K562 (cell line): ENCODE results near the gene CCDC144A. TPM values are rescaled to one million over a fixed set of nuclear protein-coding genes. Genes with fewer than 3 reads are reported as not detected.

Source experiments
- ATAC-seq: fragments of 200-7000 bp; cut with Tn5 transposase; 3 replicates; pipeline ENCODE4 v1.9.1; 2020; ENCODE audit warnings: moderate library complexity
- BruUV-seq: library from RNA; stranded (reverse); fragments of 400-500 nt; replicated peaks from 2 replicates; lab custom pipeline; 2021; lab: Mats Ljungman, UMichigan
- CTCF ChIA-PET: fragments of 300-600 bp; formaldehyde crosslinking; extraction: SDS; loops from one replicate; lab custom pipeline; 2021; ENCODE audit warnings: low intra/inter-chr PET ratio; lab: Yijun Ruan, JAX
- POLR2A ChIA-PET: fragments of 300-600, 350-650 bp; sonication (Branson Sonifier 250); formaldehyde crosslinking; extraction: SDS; loops from one replicate; lab custom pipeline; 2021; ENCODE audit warnings: antibody characterized with exemption, inconsistent platforms; lab: Yijun Ruan, JAX
- DNase-seq, 4 experiments: peaks; one replicate each; pipeline versions ENCODE4 v3.0.0 to v3.0.0-alpha.2; 2011 to 2018; ENCODE audit warnings: low spot score in 3 of 4, mixed read lengths in 3 of 4; ENCODE audit errors: extremely low read depth in 1 of 4
- FAIRE-seq: peaks from 2 replicates; lab custom pipeline; 2011; peaks lifted over from hg19 to GRCh38; lab: Jason Lieb, UNC
- H2AFZ ChIP-seq: 2 replicates; pipeline ENCODE4 v1.6.0; 2011; ENCODE audit warnings: low read depth, low read length, control low read depth, inconsistent platforms
- H3K27ac ChIP-seq: fragments of 200-600 bp; 3 replicates; pipeline ENCODE4 v1.8.0; 2011; ENCODE audit warnings: low read depth, mild to moderate bottlenecking, control low read depth, inconsistent platforms, low read length, moderate library complexity, mixed read lengths; ENCODE audit errors: extremely low read depth
- H3K27me3 ChIP-seq, 2 experiments: fragments of 300-600 bp in 1 of 2; 2 replicates in 1 of 2; 3 replicates in 1 of 2; pipeline versions ENCODE4 v1.6.0 to v1.8.0; 2011; ENCODE audit warnings: inconsistent platforms in 2 of 2, low read length in 2 of 2, mild to moderate bottlenecking in 1 of 2, mixed read lengths in 1 of 2, moderate library complexity in 1 of 2; ENCODE audit not compliant: control insufficient read depth in 2 of 2, insufficient read depth in 2 of 2
- H3K36me3 ChIP-seq: fragments of 300-600 bp; 3 replicates; pipeline ENCODE4 v1.8.0; 2011; ENCODE audit warnings: mild to moderate bottlenecking, low read length, inconsistent platforms; ENCODE audit not compliant: control insufficient read depth, insufficient read depth
- H3K4me1 ChIP-seq, 2 experiments: fragments of 200-600 bp in 1 of 2; replicated peaks in 1 of 2; 2 replicates in 1 of 2; 3 replicates in 1 of 2; pipeline versions ENCODE4 v1.5.1 to v1.8.0; 2011; ENCODE audit warnings: inconsistent platforms in 2 of 2, low read length in 2 of 2, mild to moderate bottlenecking in 1 of 2, mixed read lengths in 1 of 2, moderate library complexity in 1 of 2; ENCODE audit not compliant: control insufficient read depth in 2 of 2, insufficient read depth in 2 of 2
- H3K4me2 ChIP-seq: 2 replicates; pipeline ENCODE4 v1.6.1; 2011; ENCODE audit warnings: low read length, control low read depth, inconsistent platforms, mixed read lengths; ENCODE audit not compliant: insufficient read depth
- H3K4me3 ChIP-seq: fragments of 200-600 bp; sonication (generic), shearing (Covaris generic); 2 replicates; pipeline ENCODE4 v1.5.1; 2016; ENCODE audit warnings: control low read depth, inconsistent platforms
- H3K79me2 ChIP-seq: fragments of 200-600 bp; 3 replicates; pipeline ENCODE4 v1.8.0; 2011; ENCODE audit warnings: low read length, inconsistent platforms; ENCODE audit not compliant: control insufficient read depth, insufficient read depth
- H3K9ac ChIP-seq, 2 experiments: 2 replicates each; pipeline versions ENCODE4 v1.6.0 to v1.6.1; 2011; ENCODE audit warnings: low read depth in 2 of 2, low read length in 2 of 2, control low read depth in 1 of 2, inconsistent platforms in 1 of 2, mild to moderate bottlenecking in 1 of 2, mixed read lengths in 1 of 2; ENCODE audit not compliant: insufficient read depth in 1 of 2
- H3K9me1 ChIP-seq: one replicate; pipeline ENCODE4 v1.6.0; 2011; ENCODE audit warnings: inconsistent platforms, mild to moderate bottlenecking, low read length, moderate library complexity; ENCODE audit not compliant: control insufficient read depth, insufficient read depth
- H3K9me3 ChIP-seq: replicated peaks from 2 replicates; pipeline ENCODE4 v1.5.1; 2011; ENCODE audit warnings: low read depth, low read length, inconsistent platforms; ENCODE audit not compliant: control insufficient read depth, insufficient read depth
- H4K20me1 ChIP-seq: replicated peaks from 2 replicates; pipeline ENCODE4 v1.6.1; 2011; ENCODE audit warnings: low read length, inconsistent platforms, mixed read lengths; ENCODE audit not compliant: control insufficient read depth, insufficient read depth
- ATF7 ChIP-seq: fragments of 450-650 bp; IDR thresholded peaks from 2 replicates; pipeline ENCODE4 v1.7.1; 2014; ENCODE audit warnings: mild to moderate bottlenecking, moderate library complexity
- CAMTA2 ChIP-seq: fragments of 250-450 bp; sonication (Bioruptor Pico); conservative IDR thresholded peaks from 2 replicates; pipeline ENCODE4 v1.5.1; 2022
- CREB5 ChIP-seq: fragments of 250-450 bp; sonication (Bioruptor Pico); IDR thresholded peaks from 2 replicates; pipeline ENCODE4 v1.5.0; 2020; ENCODE audit warnings: mild to moderate bottlenecking
- HMG20B ChIP-seq: fragments of 250-450 bp; sonication (Bioruptor Pico); IDR thresholded peaks from 2 replicates; pipeline ENCODE4 v1.5.0; 2021; ENCODE audit warnings: mild to moderate bottlenecking
- JUN ChIP-seq, 2 experiments: sonication (generic) in 1 of 2; formaldehyde crosslinking in 1 of 2; IDR thresholded peaks; 2 replicates each; pipeline versions ENCODE4 v1.6.1 to v1.8.0; 2012 to 2022; ENCODE audit warnings: borderline replicate concordance in 2 of 2, mild to moderate bottlenecking in 2 of 2, improper control_type of control experiment in 1 of 2, low read depth in 1 of 2, low read length in 1 of 2, missing genetic modification reagents in 1 of 2
- KDM5B ChIP-seq: fragments of 200-600 bp; sonication (generic); IDR thresholded peaks from 2 replicates; pipeline ENCODE4 v1.6.1; 2012; ENCODE audit warnings: low read depth, mild to moderate bottlenecking, moderate library complexity, low read length, control low read depth, inconsistent platforms; ENCODE audit not compliant: insufficient replicate concordance
- MYNN ChIP-seq, 2 experiments: sonication (generic); formaldehyde crosslinking in 1 of 2; IDR thresholded peaks; 2 replicates each; pipeline versions ENCODE4 v1.5.0 to v1.6.1; 2016 to 2020; ENCODE audit warnings: antibody characterized with exemption in 1 of 2, missing genetic modification reagents in 1 of 2
- NCOA1 ChIP-seq: fragments of 450-650 bp; IDR thresholded peaks from 2 replicates; pipeline ENCODE4 v1.6.1; 2016; ENCODE audit warnings: low read depth
- NCOA4 ChIP-seq: fragments of 450-650 bp; IDR thresholded peaks from 2 replicates; pipeline ENCODE4 v1.6.1; 2018; ENCODE audit warnings: mild to moderate bottlenecking; ENCODE audit not compliant: partially characterized antibody
- NFE2L1 ChIP-seq: fragments of 450-650 bp; IDR thresholded peaks from 2 replicates; pipeline ENCODE4 v1.6.1; 2016; ENCODE audit warnings: missing genetic modification characterization, low read depth, mild to moderate bottlenecking, missing compliant biosample characterization, moderate library complexity, borderline replicate concordance
- RAD51 ChIP-seq: fragments of 450-650 bp; IDR thresholded peaks from 2 replicates; pipeline ENCODE4 v1.7.1; 2016; ENCODE audit warnings: low read depth, mild to moderate bottlenecking, borderline replicate concordance
- RBBP5 ChIP-seq: fragments of 200-600 bp; sonication (generic); IDR thresholded peaks from 2 replicates; pipeline ENCODE4 v1.6.1; 2012; ENCODE audit warnings: borderline replicate concordance, mild to moderate bottlenecking, low read length, control low read depth, inconsistent platforms; ENCODE audit not compliant: insufficient read depth, poor library complexity, severe bottlenecking
- SRSF1 ChIP-seq: fragments of 200-400 bp; formaldehyde crosslinking; IDR thresholded peaks from 2 replicates; pipeline ENCODE4 v1.6.1; 2017; ENCODE audit warnings: mild to moderate bottlenecking, low read depth, low read length, moderate library complexity
- ZNF217 ChIP-seq: sonication (generic); formaldehyde crosslinking; IDR thresholded peaks from 2 replicates; pipeline ENCODE4 v1.8.0; 2022; ENCODE audit warnings: mild to moderate bottlenecking, missing genetic modification reagents
- ZNF316 ChIP-seq: fragments of 450-650 bp; IDR thresholded peaks from 2 replicates; pipeline ENCODE4 v1.6.1; 2016
- ZNF57 ChIP-seq: fragments of 450-650 bp; formaldehyde crosslinking; IDR thresholded peaks from 2 replicates; pipeline ENCODE4 v1.4.0; 2020; ENCODE audit warnings: mild to moderate bottlenecking, moderate library complexity
- whole genome bisulfite sequencing: fragments of 100-300 bp; shearing (Covaris generic); methylation state at CpG from one replicate; pipeline ENCODE4 v1.1.6; 2016; ENCODE audit warnings: low coverage, mixed read lengths; ENCODE audit not compliant: insufficient coverage; ENCODE audit errors: missing lambda C conversion rate; 5-methylcytosine and 5-hydroxymethylcytosine counted together
- in situ Hi-C: fragments of 300-500 bp; cut with MboI; formaldehyde crosslinking; loops from 4 replicates; pipeline ENCODE4 v1.15.0; 2018; ENCODE audit warnings: inconsistent platforms, mixed read lengths
- intact Hi-C: fragments of 100-400 bp; cut with micrococcal nuclease; formaldehyde crosslinking; loops from 2 replicates; pipeline ENCODE4 v1.14.2; 2022
- polyA plus RNA-seq, 8 experiments: library from polyadenylated mRNA; depleted of rRNA in 4 of 8; stranded (reverse) in 5 of 8; unstranded in 3 of 8; fragments of >200 nt; fragmentation: Nextera tagmentation in 2 of 8; fragmentation: Illumina TruSeq in 1 of 8; extraction: Ambion mirVana in 2 of 8; extraction: Trizol in 1 of 8; gene quantifications; 2 replicates each; pipeline versions ENCODE4 v1.2.1 to v1.2.3, GENCODE V29; 2011 to 2014; ENCODE audit warnings: inconsistent platforms in 1 of 8, missing spikeins in 1 of 8
- total RNA-seq, 7 experiments: library from RNA; depleted of rRNA in 6 of 7; stranded (reverse); fragments of >200 nt in 6 of 7; fragmentation: Illumina TruSeq in 2 of 7; extraction: Trizol in 2 of 7; gene quantifications; 2 replicates each; pipeline versions ENCODE4 v1.2.1 to v1.2.3, GENCODE V29; 2011 to 2021; ENCODE audit warnings: low replicate concordance in 1 of 7
- TF ChIP-seq, protein P1 (sequence below): fragments of 250-450 bp; sonication (Bioruptor Pico); IDR thresholded peaks from 2 replicates; pipeline ENCODE4 v1.6.1; 2021; ENCODE audit warnings: mild to moderate bottlenecking
- TF ChIP-seq, protein P2 (sequence below): fragments of 250-450 bp; sonication (Bioruptor Pico); IDR thresholded peaks from 2 replicates; pipeline ENCODE4 v1.8.0; 2021; ENCODE audit warnings: mild to moderate bottlenecking, moderate library complexity

CCDC144A gene
- total and polyA plus RNA-seq, 9 of the 15 experiments (the other 6 are each of a cell fraction or from before 2014, with no cell fraction given) = 0.03 to 0.76 (median 0.36) TPM

GRCh38 chr17:16814439-16814838, 124.4 kb downstream of the CCDC144A start:
- no peaks in the 10 kb centered on the region for H3K9me3 ChIP-seq
- no peaks in the 10 kb centered on the region for H3K79me2 ChIP-seq
- no peak for DNase-seq
- H3K4me3 ChIP-seq = no peak overlapping the region
- H3K4me1 ChIP-seq = no peaks in the 10 kb centered on the region; a peak in 2 of 5 replicates
- no peak overlapping the region for H3K27ac ChIP-seq
- ChIA-PET CTCF (no interaction called here), POLR2A (no interaction called here)
- no peaks in the 10 kb centered on the region for H4K20me1 ChIP-seq
- no TSS peak for BruUV-seq
- no peak for TF ChIP-seq ZNF57 (CRISPR knock-in tag)
- TF ChIP-seq RBBP5 = no peak
- TF ChIP-seq HMG20B (CRISPR knock-in tag) = no peak
- TF ChIP-seq, protein P1, sequence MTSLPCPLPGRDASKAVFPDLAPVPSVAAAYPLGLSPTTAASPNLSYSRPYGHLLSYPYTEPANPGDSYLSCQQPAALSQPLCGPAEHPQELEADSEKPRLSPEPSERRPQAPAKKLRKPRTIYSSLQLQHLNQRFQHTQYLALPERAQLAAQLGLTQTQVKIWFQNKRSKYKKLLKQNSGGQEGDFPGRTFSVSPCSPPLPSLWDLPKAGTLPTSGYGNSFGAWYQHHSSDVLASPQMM (CRISPR knock-in tag) = no peak
- TF ChIP-seq CREB5 (CRISPR knock-in tag) = no peak
- TF ChIP-seq KDM5B = no peak
- no peak for TF ChIP-seq ZNF316
- no peak for TF ChIP-seq SRSF1
- TF ChIP-seq JUN (IDR thresholded peaks at IDR 0.05; ENCODE audit: borderline replicate concordance, low read depth, low read length) = no peak
- no peak for TF ChIP-seq JUN (CRISPR knock-in tag; IDR thresholded peaks at IDR 0.05; ENCODE audit: borderline replicate concordance)
- no peak for TF ChIP-seq RAD51
- no peak for TF ChIP-seq CAMTA2 (CRISPR knock-in tag)
- no peak for TF ChIP-seq NCOA4
- no peak for TF ChIP-seq NCOA1
- TF ChIP-seq, protein P2, sequence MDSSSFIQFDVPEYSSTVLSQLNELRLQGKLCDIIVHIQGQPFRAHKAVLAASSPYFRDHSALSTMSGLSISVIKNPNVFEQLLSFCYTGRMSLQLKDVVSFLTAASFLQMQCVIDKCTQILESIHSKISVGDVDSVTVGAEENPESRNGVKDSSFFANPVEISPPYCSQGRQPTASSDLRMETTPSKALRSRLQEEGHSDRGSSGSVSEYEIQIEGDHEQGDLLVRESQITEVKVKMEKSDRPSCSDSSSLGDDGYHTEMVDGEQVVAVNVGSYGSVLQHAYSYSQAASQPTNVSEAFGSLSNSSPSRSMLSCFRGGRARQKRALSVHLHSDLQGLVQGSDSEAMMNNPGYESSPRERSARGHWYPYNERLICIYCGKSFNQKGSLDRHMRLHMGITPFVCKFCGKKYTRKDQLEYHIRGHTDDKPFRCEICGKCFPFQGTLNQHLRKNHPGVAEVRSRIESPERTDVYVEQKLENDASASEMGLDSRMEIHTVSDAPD (CRISPR knock-in tag) = no peak
- TF ChIP-seq ATF7 = no peak
- no peak for TF ChIP-seq NFE2L1 (tag)
- no peak for TF ChIP-seq MYNN (IDR thresholded peaks at IDR 0.05)
- no peak for TF ChIP-seq MYNN (CRISPR knock-in tag; IDR thresholded peaks at IDR 0.05)
- no peak for TF ChIP-seq ZNF217 (CRISPR knock-in tag)
- H3K9me1 ChIP-seq = no peaks in the 10 kb centered on the region
- H3K4me2 ChIP-seq = no peak overlapping the region
- no peaks in the 10 kb centered on the region for H3K36me3 ChIP-seq
- WGBS = under 1% methylated on average over 7 of the region's 7 CpGs
- ATAC-seq = no peak
- H2AFZ ChIP-seq = no peak overlapping the region
- peaks cover 9 to 38% of the 10 kb centered on the region in 2 experiments; a peak in 3 of 5 replicates for H3K27me3 ChIP-seq
- FAIRE-seq = no peak
- in situ Hi-C loops (loop anchor here (5.0 to 10.0 kb wide), 2 partner anchors 1630 to 1688 kb away; no protein-coding TSS in a partner anchor), intact Hi-C loops (no loop called here)
- H3K9ac ChIP-seq = no peak overlapping the region
